Measurements from ENCODE around the gene GAS7. TPM values are rescaled to one million over a fixed set of nuclear protein-coding genes. Genes with fewer than 3 reads are reported as not detected.

Gene GAS7
- total RNA-seq, 1 donor from 2014 or later, result 39.8 TPM

GRCh38 chr17:9912121-9913099, 286.0 kb downstream of the GAS7 start:
- H3K4me1 Mint-ChIP-seq, result no peaks in the 10 kb centered on the region
- no peaks in the 10 kb centered on the region for H3K9me3 Mint-ChIP-seq
- ChIA-PET CTCF (interaction anchor here (1.0 kb wide), 1 partner anchor 12 kb away, joined by 3 read pairs; no protein-coding TSS in a partner anchor), POLR2A (no interaction called here)
- H3K27ac Mint-ChIP-seq, result no peak overlapping the region
- peaks cover 7% of the 10 kb centered on the region for H3K36me3 Mint-ChIP-seq (ENCODE audit: low read depth)
- intact Hi-C loops (cut with micrococcal nuclease), result no loop called here
- H3K4me3 Mint-ChIP-seq, result no peak overlapping the region
- ATAC-seq (ENCODE audit: low read depth) (no peak), DNase-seq (no peak)
- H3K27me3 Mint-ChIP-seq, result no peaks in the 10 kb centered on the region
- no peak for TF ChIP-seq CTCF (IDR thresholded peaks at IDR 0.05)

- intact Hi-C loops (cut with micrococcal nuclease), result no loop called here
- no peaks in the 10 kb centered on the region for H3K9me3 Mint-ChIP-seq
- no peak for TF ChIP-seq CTCF (IDR thresholded peaks at IDR 0.05)
- H3K4me1 Mint-ChIP-seq, result no peaks in the 10 kb centered on the region
- ATAC-seq (ENCODE audit: low read depth), result no peak
- ChIA-PET POLR2A (no interaction called here), CTCF (no interaction called here)
- H3K27me3 Mint-ChIP-seq, result no peaks in the 10 kb centered on the region
- H3K4me3 Mint-ChIP-seq, result no peak overlapping the region
- DNase-seq, result no peak
- H3K27ac Mint-ChIP-seq, result no peak overlapping the region
- H3K36me3 Mint-ChIP-seq (ENCODE audit: low read depth), result peaks cover 4% of the 10 kb centered on the region
These were observed 287.3 kb downstream of the GAS7 start for GRCh38 chr17:9911089-9911488.

- intact Hi-C loops (cut with micrococcal nuclease), result no loop called here
- CTCF ChIA-PET, result no interaction called here
These were observed 289.8 kb downstream of the GAS7 start for GRCh38 chr17:9908649-9909042.

GRCh38 chr17:9907883-9908648, 290.3 kb downstream of the GAS7 start:
- H3K27ac Mint-ChIP-seq, result no peak overlapping the region
- intact Hi-C loops (cut with micrococcal nuclease), result no loop called here
- ChIA-PET CTCF (no interaction called here), POLR2A (no interaction called here)
- H3K4me3 Mint-ChIP-seq, result no peak overlapping the region
- H3K27me3 Mint-ChIP-seq, result peaks cover 4% of the 10 kb centered on the region
- no peak for TF ChIP-seq CTCF (IDR thresholded peaks at IDR 0.05)
- H3K9me3 Mint-ChIP-seq, result no peaks in the 10 kb centered on the region
- no peaks in the 10 kb centered on the region for H3K36me3 Mint-ChIP-seq (ENCODE audit: low read depth)
- no peak for ATAC-seq (ENCODE audit: low read depth)
- no peak for DNase-seq
- no peaks in the 10 kb centered on the region for H3K4me1 Mint-ChIP-seq

More at GRCh38 chr17:9908649-9909042, 289.8 kb downstream of the GAS7 start:
- no peak for TF ChIP-seq CTCF (IDR thresholded peaks at IDR 0.05)
- Mint-ChIP-seq H3K36me3 (ENCODE audit: low read depth) (no peaks in the 10 kb centered on the region), H3K4me1 (no peaks in the 10 kb centered on the region), H3K27me3 (no peaks in the 10 kb centered on the region), H3K4me3 (no peak overlapping the region), H3K27ac (no peak overlapping the region), H3K9me3 (no peaks in the 10 kb centered on the region)
- ATAC-seq (ENCODE audit: low read depth) (no peak), DNase-seq (no peak)
- POLR2A ChIA-PET, result no interaction called here

GRCh38 chr17:9907131-9907530, 291.3 kb downstream of the GAS7 start:
- ATAC-seq (ENCODE audit: low read depth) (no peak), DNase-seq (no peak)
- ChIA-PET CTCF (no interaction called here), POLR2A (no interaction called here)
- intact Hi-C loops (cut with micrococcal nuclease), result no loop called here
- no peak overlapping the region for H3K27ac Mint-ChIP-seq
- H3K9me3 Mint-ChIP-seq, result no peaks in the 10 kb centered on the region
- TF ChIP-seq CTCF (IDR thresholded peaks at IDR 0.05), result no peak
- no peak overlapping the region for H3K4me3 Mint-ChIP-seq
- H3K4me1 Mint-ChIP-seq, result no peaks in the 10 kb centered on the region
- peaks cover 5% of the 10 kb centered on the region for H3K27me3 Mint-ChIP-seq
- no peaks in the 10 kb centered on the region for H3K36me3 Mint-ChIP-seq (ENCODE audit: low read depth)
